KOPT-K1 (cell line): ENCODE results near the gene GADD45G.

Source experiments
- H3K27ac ChIP-seq: fragments of 200-600 bp; sonication (generic); 2 replicates; pipeline ENCODE4 v1.5.1; 2016; ENCODE audit warnings: antibody characterized with exemption, mild to moderate bottlenecking, low read depth, low read length; ENCODE audit not compliant: poor library complexity, severe bottlenecking
- H3K36me3 ChIP-seq: fragments of 200-600 bp; sonication (generic); 2 replicates; pipeline ENCODE4 v1.5.1; 2017; ENCODE audit warnings: antibody characterized with exemption, mild to moderate bottlenecking, low read length, moderate library complexity; ENCODE audit not compliant: insufficient read depth
- H3K9me3 ChIP-seq: fragments of 200-600 bp; sonication (generic); 2 replicates; pipeline ENCODE4 v1.5.1; 2017; ENCODE audit warnings: antibody characterized with exemption, low read length, mild to moderate bottlenecking; ENCODE audit not compliant: insufficient read depth, poor library complexity, severe bottlenecking

Gene GADD45G

DNA sequence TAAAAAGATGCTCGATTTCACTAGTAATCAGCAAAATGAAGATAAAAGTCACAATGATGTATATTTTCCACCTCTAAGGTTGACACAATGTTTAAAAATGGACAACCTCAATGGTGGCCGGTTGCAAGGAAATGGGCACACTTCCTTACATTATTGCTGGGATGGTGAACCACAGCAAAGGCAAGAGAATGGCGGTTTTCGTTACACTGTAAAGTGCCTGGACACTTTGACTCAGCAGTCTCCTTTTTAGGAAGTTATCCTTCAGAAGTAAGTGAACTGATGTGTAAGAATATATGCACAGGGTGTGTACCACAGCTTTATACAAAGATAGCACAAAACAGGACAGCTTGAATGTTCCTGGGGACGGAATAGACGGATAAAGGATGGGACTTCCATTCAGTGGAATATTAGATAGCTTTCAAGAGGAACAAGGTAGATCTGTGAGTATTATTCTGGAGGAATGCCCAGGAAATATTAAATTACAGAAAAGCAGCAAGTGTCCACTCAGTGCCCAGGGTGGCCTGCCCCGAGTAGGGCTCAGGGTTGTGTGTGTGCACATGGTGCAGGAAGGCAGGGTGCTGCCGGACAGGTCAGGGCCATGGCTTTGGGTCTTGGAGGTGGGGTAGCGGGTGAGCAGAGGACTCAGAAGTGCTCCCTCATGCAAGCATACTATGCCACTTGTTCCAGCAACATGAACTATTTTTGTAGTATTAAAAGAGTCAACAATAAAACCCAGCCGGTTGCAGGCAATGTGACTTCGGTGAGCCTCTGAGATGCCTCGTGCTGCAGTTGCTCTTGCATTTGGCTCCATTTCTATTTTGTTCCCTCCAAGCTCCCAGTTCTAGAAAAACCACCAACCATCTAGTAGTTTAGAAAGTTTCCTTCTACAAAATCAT lies 24.5 kb downstream of the GADD45G start:
- H3K9me3 ChIP-seq: no peaks in the 10 kb centered on the region
- H3K36me3 ChIP-seq: no peaks in the 10 kb centered on the region
- H3K27ac ChIP-seq: no peak overlapping the region

DNA sequence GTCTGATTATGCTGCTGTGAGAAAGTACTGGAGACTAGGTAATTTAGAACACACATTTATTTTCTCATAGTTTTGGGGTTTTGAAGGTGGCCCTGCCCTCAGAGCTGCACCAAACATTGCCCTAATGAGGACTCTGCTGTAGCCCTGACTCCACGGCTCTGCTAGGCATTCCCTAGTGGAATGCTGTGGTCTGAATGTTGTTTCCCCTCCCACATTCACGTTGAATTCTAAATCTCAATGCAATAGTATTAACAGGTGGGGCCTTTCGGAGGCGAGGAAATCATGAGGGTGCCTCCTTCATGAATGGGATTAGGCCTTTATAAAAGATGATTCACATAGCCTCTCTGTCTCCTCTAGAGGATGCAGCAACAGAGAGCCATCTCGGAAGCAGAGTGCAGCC lies 25.7 kb downstream of the GADD45G start:
- no peaks in the 10 kb centered on the region for H3K9me3 ChIP-seq
- no peak overlapping the region for H3K27ac ChIP-seq
- H3K36me3 ChIP-seq: no peaks in the 10 kb centered on the region

DNA sequence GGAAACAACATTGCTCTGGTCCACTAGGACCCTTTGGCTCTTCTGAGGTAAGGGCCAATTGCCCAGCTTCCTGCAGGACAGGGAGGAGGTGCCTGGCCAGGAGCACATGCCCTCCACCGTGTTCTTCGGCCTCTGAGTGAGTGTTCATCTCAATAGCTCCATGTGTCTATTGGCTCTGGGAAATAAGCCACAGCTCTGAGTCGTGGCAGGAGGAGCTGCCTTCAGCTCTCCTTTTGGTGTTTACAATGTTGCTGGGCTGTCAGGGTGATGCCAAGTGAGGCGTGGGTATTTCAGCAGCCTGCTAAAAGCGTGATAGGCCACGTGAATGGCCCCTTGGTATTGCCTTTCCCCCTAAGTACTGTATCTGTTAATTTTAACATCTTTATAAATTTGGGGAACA lies 26.6 kb downstream of the GADD45G start:
- no peaks in the 10 kb centered on the region for H3K36me3 ChIP-seq
- no peaks in the 10 kb centered on the region for H3K9me3 ChIP-seq

DNA sequence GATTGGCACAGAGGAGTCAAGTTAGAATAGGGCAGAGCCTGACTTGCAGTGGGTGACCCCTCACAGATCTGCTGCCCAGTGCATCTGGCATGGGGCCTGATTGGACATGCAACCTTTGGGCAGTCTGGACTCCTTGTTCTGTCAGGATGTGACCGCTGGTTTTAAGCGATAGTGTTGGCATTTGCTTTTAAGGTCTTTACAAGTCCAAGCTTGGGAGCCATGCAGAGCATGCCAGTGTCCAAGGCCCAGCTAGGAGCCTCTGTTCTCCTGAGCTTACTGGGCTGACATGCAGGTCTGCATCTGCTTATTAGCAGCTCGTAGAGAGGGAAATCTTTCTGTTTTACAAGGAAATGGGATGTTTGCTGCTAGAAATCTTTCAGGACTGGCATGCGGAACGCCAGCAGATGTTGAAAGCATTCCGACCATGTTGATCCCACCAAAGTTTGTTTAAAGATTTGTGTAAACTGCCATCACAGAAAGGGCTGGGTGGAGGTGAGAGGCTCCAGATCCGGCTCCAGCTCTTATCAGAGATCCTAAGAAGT lies 27.5 kb downstream of the GADD45G start:
- no peaks in the 10 kb centered on the region for H3K9me3 ChIP-seq
- H3K27ac ChIP-seq: no peak overlapping the region
- H3K36me3 ChIP-seq: no peaks in the 10 kb centered on the region

More for the DNA sequence above, 26.6 kb downstream of the GADD45G start:
- no peak overlapping the region for H3K27ac ChIP-seq

DNA sequence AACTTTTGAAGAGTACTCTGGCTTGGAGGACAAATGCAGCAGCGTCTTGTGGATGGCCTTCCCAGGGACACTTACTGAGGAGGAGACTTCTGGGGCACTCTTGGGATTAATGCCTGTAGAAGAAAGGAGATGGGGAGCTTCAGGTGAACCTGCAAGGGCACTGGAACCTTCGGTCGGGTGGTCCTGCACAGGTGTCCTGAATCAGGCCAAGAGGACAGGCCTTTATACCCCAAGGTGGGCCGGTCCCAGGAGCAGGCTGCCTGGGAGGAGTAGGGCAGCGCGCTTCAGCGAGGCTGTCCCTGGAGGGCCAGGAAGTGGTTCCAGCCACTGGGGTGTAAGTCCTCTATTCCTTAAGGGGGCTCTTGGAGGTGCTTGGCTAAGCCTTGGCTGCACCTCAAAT lies 27.9 kb downstream of the GADD45G start:
- Histone ChIP-seq H3K9me3 (no peaks in the 10 kb centered on the region), H3K36me3 (no peaks in the 10 kb centered on the region), H3K27ac (no peak overlapping the region)

DNA sequence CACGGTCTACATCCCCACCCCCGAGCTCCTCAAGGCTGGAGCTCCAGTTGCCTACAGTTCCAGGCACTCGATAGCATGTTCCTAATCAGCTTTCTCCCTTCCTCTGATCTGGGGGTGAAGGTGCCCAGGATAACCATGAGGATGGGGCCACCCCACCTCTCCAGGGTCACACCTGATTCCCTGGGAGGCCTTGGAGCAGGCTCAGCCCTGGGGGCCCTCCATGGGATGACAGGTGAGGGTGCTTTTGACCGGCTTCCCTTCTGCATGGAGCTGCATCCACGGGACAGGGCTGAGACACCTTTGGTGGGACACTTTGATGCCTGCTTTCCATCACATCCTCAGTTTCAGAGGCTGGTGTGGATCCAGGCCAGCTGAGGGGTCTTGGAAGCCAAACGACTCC lies 28.6 kb downstream of the GADD45G start:
- no peaks in the 10 kb centered on the region for H3K36me3 ChIP-seq
- no peaks in the 10 kb centered on the region for H3K9me3 ChIP-seq
- H3K27ac ChIP-seq: no peak overlapping the region

DNA sequence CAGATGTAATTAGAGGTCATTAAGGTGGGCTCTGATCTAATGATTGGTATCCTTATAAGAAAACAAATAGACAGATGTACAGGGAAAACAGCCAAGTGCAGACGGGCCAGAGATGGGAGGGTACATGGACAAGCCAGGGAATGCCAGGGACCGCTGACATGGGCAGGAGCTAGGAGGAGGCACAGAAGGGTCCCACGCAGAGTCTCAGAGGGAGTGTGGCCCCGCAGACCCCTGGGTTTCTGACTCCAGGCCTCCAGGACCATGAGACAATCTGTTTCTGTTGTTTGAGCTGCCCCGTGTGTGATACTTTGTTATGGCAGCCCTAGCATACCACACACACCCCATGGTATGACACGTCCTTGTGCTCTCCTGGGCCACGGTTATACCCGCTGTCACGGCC lies 29.1 kb downstream of the GADD45G start:
- Histone ChIP-seq H3K36me3 (no peaks in the 10 kb centered on the region), H3K9me3 (no peaks in the 10 kb centered on the region), H3K27ac (no peak overlapping the region)

DNA sequence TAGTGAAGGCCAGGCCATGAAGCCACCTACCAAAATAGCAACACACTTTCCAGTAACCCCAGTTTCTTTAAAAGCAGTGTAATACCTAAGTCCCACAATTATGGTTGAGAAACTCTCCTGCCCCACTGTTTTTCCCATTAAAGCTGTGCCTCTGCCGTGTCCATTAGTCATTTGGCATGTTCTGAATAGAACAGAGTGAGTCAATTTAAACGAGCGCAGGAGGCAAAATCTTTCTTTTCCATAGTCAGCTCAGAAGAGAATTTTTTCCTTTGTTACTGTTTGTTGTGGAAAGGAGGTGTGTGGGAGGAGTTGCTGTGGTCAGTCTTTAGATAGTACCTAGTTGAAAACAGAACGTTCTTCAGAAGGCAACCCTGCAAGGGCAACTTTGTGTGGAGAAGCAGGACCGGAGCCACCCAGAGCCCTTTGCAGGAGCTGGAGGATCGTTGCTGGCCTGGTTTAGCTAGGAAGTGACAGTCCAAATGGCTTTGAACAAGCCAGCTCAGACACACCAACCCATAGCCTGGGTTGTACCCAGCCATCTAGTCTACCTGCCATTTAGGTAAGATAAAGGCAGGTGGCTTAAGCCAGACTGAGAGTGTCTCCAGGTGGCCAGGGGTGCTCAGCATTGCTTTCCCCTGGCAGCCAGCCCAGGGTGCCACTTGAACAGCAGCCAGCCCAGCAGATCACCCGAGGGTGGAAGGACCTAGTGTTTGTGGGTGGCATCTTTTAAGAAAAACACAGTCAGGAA lies 30.4 kb downstream of the GADD45G start:
- H3K9me3 ChIP-seq: no peaks in the 10 kb centered on the region
- no peak overlapping the region for H3K27ac ChIP-seq
- no peaks in the 10 kb centered on the region for H3K36me3 ChIP-seq

DNA sequence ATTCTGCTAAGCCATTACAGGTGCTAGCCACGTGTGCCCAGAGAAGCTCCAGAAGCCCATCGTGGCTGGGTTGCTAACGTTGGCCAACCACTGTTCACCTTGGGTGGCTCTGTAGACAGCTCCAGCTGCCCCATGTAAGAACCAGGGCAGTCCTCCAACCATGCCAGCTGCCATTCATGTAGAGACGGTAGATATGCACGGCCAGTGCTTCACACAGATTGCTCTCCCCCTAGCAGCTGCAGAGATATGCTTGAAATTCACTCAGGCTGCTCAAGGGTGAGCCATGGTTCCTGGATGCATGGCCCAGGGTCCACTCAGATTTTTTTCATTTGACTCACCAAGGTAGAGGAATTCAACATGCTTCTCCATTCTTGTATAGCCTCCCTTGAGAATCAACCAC lies 31.0 kb downstream of the GADD45G start:
- H3K9me3 ChIP-seq: no peaks in the 10 kb centered on the region
- no peaks in the 10 kb centered on the region for H3K36me3 ChIP-seq
- H3K27ac ChIP-seq: no peak overlapping the region

DNA sequence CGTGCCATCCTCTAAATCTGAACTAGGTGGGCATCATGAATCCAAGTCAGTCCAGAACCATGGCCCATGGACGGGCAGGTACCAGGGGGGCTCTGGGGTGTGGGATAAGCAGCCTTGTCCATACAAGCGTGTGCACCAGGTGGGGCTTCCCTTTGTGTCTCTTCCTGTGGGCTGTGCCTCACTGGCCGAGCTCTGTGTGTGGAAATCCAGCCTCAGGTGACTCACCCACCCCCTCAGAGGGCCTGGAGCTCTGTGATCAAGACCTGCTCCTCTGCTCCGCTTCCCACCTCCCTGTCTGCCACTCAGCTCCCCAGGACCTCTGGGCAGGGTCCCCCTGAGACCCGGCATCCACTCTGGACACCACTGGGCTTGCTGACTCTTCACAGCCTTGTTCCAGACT lies 33.0 kb downstream of the GADD45G start:
- no peak overlapping the region for H3K27ac ChIP-seq
- H3K36me3 ChIP-seq: no peaks in the 10 kb centered on the region

DNA sequence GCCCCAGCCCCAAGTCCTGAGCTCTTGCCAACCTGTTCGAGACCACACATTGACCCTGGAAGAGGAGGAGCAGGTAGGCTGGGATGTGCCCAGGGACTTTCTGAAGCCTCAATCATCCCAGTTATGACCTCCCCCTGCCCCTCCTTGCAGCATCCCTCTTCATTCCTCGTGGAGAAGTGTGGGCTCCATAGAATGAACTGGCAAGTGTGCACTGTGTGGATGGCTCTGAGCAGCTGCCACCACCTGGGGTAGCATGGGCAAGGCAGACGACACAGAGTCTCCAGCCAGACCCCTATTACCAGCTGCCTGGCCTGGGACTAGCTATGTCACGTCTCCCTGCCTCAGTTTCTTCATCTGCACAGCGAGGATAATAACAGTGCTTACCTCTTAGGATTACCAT lies 33.5 kb downstream of the GADD45G start:
- Histone ChIP-seq H3K9me3 (no peaks in the 10 kb centered on the region), H3K36me3 (no peaks in the 10 kb centered on the region), H3K27ac (no peak overlapping the region)

More for the DNA sequence above, 33.0 kb downstream of the GADD45G start:
- H3K9me3 ChIP-seq: no peaks in the 10 kb centered on the region

DNA sequence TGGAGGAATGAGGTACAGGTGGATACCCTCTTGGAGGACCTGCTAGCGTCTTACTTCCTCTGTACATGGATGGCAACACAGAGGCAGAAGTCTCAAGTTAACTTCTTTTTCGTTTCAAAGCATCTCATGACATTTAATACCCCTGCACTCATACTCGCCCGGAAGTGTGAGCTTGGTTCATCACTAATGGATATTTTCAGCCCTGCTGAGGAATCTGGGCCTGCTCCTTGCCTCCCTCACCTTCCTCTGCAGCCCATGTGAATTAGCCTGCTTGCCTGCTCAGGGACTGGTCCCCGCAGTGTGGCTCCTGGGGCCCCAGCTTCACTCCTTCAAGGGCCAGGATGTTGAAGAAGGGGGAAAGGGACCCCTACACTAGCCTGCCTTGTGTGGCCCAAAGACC lies 34.1 kb downstream of the GADD45G start:
- Histone ChIP-seq H3K27ac (no peak overlapping the region), H3K9me3 (no peaks in the 10 kb centered on the region), H3K36me3 (no peaks in the 10 kb centered on the region)

DNA sequence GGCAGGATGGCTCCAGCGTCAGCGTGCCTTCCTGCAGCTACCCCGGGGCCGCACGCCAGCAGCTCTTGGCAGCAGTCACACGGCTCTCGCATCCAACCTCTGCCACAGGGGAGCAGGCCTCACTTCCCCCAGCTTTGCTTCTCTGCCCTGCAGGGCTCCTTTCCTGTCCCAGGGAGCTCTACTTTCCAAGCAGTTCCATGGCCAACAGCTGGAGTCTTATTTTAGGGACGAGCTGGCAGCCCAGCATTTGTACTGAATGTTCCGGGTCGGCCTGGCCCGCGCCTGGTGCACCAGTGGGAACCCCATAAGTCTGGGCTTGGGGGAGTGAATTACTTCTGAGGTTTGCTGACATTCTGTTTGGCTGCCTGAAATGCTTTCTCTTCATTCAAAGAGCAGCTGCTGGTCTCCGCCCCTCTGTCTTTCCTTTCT lies 34.6 kb downstream of the GADD45G start:
- Histone ChIP-seq H3K36me3 (no peaks in the 10 kb centered on the region), H3K9me3 (no peaks in the 10 kb centered on the region), H3K27ac (no peak overlapping the region)

DNA sequence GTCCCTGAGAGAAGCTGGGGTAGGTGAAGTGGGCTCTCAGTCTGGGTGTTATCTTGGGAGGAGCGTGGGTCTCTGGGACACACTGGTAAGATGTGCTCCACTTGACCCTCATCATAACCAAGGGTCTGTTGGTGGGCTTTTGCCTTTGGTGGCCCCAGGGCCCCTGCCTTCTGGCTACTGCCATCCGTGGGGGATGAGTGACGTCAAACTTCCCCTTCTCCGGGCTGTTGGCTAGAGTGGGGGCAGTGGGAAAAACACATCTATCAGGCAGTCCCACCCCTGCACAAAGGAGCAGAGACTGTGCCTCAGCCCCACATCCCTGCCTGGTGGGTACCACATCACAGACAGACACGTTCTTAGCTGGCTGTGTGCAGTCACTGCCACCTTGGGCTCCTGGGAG lies 35.1 kb downstream of the GADD45G start:
- Histone ChIP-seq H3K9me3 (no peaks in the 10 kb centered on the region), H3K36me3 (no peaks in the 10 kb centered on the region), H3K27ac (no peak overlapping the region)

DNA sequence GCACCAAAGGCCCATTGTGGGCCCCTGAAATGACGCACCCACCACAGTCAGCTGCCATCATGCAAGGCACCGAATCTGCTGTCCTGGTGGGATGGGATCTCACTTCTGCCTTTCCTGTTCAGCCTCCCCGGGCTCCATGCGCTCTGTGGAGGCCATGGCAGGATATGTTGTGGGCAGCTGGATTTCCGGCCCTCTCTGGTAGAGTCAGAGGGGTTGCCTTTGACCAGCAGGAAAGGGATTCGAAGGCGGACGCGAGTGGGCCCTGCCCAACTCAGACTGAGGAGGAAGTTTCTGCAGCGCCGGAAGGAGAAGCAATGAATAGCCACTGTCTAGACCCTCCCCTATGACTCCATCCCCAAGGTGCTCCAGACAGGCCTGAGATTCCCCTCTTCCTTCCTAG lies 35.5 kb downstream of the GADD45G start:
- Histone ChIP-seq H3K27ac (no peak overlapping the region), H3K9me3 (no peaks in the 10 kb centered on the region), H3K36me3 (no peaks in the 10 kb centered on the region)
